SKM-1 treated with dmso at 0.1 percent for 144 hours (cell line): ENCODE measurements around the gene IRX4.
"Not testable (repeated sequence)": the region's sequence is repeated elsewhere in the genome, so short reads cannot be mapped to it uniquely, and the experiment has no call there.

Source experiments
- DNase-seq: peaks from one replicate; lab custom pipeline; 2025; ENCODE audit not compliant: unreplicated experiment; lab: John Stamatoyannopoulos, UW

Gene IRX4

DNA sequence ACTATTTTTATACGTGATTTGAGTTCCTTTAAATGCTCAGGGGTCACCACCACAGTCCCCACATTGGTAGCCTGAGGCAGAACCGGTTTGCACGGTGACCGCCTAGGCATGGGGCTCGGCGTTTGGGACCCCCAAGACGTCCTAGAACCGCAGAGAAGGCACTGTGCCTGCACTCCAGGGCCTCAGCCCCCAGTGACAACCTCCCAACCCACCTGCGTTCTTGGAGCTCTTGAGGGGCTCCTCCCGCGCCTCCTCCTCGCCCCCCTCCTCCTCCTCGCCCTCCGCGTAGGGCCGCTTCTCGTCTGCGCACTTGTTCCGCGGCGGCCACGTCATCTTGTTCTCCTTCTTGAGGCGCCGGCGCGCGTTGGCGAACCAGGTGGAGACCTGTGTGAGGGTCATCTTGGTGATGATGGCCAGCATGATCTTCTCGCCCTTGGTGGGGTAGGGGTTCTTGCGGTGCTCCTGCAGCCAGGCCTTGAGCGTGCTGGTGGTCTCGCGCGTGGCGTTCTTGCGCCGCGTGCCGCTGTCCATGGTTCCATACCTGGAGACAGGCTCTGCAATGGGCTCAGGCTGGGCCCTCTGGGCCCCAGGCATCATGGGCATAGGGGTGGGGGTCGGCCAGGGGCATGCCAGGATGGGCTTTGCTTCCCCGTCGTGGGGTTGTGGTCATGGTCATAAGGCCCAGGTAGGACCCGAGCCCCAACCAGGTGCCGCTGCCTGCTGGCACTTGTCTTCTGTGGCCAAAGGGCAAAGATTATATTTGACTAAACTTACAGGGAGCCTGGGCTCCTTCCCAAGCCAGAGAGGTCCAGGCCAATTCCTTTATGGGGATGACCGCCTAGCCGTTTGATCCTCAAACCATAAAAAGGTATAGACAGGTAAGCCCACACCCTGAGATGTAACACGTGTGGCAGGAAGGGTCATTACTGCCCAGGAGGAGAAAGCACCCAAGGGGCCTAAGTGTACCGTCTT, 3.1 kb downstream of the IRX4 start:
- no peak for DNase-seq

DNA sequence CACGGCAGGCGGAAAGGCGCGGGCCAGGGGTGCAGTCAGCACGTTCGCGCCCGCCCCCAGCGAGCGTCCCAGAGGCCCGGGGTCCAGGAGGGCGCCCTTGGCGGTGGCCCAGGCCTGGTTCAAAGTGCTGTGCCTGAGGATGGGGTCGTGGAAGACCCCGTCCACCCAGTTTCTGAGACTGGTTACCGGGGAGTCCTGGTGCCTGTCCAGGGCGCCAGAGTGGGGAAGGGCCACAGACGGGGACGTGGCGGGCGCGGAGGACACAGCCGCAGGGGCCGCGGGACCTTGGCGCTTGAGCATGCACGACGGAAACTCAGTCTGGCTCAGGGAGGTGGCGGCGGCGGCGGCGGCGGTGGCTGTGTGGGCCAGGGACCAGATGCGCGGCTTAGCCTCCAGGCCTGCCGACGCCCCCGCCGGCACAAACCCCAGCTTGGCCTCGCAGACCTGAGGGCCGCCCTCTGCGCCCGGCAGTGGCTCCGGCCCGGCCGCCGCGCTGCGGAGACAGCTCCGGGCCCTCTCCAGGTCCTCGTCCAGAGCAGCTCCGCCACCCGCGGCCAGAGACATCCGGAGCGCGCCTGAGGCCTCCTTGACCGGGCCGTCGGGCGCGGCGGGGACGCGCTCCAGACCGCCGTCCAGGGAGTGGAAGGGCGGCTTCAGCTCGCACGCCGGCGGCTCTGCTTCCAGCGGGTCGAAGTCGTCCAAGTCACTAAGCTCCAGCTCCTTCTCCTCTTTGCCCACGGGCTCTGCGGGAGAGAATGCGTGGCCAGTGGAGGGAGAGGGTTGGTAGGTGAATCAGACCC, 4.5 kb downstream of the IRX4 start:
- DNase-seq: no peak

GRCh38 chr5:1877103-1878049, 5.3 kb downstream of the IRX4 start:
- DNase-seq: no peak

DNA sequence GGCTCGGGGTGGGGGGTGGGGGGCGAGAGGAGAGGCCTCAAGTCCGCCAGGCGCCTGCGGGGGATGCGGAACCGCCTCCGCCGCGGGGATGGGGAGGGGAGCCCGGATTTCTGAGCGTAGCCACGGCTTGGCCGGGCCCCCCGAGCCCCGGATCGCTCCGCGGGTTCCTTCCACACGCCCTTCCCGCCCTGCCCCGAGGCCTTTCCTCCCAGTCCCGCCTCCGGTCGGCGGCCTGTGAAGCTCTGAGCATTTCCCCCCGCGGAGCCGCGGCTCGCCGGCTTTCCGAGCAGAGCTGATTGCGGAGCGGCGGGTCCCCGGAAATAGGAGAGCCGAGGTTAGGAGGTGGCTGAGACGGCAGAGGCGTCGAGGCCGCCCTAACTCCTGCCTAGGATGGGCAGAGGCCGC, 6.1 kb downstream of the IRX4 start:
- no peak for DNase-seq

DNA sequence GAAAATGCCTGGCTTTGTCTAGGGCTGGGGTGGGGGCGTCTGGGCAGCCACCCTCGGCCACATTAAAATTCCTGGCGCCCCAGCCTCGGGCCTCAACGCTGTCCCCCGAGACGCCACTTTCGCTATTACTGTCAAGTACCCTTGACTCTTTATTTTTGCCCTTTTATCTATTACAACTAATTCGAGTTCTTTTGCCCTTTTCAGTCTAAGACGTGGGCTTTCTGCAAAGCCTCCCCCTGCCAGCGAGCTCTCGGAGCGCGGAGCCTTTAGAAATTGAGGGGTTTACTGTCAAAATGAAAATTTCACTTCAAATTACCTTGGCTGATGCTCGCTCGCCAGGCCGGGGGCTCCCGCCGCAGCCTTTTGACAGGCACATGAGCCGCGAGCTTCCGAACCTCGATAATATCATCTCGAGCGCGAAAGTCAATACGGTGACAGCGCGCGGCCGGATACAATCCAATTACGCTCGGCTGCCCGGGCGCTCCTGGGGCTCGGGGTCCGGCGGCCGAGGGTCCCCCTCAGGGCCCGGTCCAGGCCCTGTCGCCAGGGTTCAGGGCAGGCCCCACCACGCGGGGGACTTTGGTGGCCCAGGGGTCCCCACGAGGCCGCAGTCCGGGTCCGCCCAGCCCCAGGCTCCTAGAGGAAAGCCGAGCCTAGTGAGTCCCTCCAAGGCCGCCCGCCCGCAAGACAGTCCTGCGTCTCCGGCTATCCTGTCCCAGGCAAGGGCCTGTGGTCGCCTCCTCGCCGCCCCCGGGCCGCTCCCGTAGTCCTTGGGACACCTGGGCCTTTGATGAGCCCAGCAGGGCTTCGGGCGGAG, 6.7 kb downstream of the IRX4 start:
- no peak for DNase-seq

GRCh38 chr5:1875281-1875842, 7.4 kb downstream of the IRX4 start:
- no peak for DNase-seq

DNA sequence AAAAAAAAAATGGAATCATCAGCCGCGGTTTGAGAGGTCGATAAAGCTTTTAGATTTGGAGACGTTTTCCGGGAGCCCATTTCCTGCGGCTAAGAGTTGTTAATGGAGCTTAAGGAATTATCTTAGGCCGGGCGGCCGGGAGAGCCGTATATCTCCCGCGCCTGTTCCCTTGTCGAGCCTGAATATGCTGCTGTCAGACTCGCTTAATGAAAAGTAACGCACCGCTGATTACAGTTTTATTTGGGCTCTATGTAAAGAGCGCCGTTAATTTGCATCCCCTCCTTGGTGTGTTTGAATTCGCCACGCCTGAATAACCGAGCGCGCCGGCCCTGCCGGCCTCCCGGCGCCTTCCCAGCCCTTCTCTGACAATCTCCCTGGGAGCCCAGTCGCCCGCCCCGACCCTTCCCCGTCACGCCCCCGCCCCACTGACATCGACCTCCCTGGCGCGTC, 7.9 kb downstream of the IRX4 start:
- DNase-seq: no peak

DNA sequence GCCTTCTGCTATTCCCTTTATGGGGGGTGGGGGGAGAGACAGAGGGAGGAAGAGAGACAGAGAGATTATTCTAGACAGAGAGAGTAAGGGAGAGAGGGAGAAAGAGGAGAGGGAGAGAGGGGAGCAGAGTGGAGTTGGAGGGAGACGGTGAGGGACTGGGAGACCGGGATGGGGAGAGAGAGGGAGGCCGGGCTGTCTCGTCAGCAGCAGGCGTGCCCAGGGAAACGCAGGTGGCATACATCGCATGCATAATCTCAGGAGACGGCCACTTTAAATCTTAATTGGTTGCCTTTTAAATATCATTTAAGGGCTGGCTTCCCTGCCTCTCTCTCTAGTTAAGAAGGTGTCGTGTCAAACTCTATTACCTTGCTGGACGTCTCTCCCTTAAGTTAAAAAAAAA, 8.4 kb downstream of the IRX4 start:
- DNase-seq: no peak

- no peak for DNase-seq
Measured at GRCh38 chr5:1873243-1873959, 9.3 kb downstream of the IRX4 start.

DNA sequence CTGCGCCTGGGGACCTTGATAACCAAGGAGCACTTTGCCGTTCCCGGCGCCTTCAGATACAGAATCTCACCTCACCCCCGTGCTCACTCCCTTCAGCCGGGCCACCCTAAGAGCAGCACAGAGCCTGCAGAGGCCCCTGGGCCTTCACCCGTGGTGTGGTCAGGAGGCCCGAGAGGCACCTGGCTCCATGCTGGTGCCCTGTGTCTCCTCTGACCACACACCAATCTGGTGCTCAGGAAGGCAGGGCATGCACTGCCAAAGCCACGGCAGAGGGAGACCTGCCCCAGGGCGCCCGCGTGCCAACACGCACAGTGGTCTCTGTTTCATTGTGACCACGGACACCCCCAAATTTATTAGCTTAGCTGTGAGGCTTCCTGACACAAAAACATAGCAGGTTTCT, 11.3 kb downstream of the IRX4 start:
- no peak for DNase-seq

DNA sequence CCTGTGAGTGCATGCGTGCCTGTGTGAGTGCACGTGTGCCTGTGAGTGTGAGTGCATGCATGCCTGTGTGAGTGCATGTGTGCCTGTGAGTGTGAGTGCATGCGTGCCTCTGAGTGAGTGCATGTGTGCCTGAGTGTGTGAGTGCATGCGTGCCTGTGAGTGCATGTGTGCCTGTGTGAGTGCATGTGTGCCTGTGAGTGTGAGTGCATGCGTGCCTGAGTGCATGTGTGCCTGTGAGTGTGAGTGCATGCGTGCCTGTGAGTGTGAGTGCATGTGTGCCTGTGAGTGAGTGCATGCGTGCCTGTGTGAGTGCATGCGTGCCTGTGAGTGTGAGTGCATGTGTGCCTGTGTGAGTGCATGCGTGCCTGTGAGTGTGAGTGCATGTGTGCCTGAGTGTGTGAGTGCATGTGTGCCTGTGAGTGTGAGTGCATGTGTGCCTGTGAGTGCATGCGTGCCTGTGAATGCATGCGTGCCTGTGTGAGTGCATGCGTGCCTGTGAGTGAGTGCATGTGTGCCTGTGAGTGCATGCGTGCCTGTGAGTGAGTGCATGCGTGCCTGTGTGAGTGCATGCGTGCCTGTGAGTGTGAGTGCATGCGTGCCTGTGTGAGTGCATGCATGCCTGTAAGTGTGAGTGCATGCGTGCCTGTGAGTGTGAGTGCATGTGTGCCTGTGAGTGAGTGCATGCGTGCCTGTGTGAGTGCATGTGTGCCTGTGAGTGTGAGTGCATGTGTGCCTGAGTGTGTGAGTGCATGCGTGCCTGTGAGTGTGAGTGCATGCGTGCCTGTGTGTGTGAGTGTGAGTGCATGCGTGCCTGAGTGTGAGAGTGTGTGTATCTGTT, 12.1 kb downstream of the IRX4 start:
- DNase-seq: not testable (repeated sequence)

- DNase-seq: no peak
Measured at GRCh38 chr5:1868886-1869475, 13.7 kb downstream of the IRX4 start.

GRCh38 chr5:1867815-1868143, 14.9 kb downstream of the IRX4 start:
- no peak for DNase-seq

DNA sequence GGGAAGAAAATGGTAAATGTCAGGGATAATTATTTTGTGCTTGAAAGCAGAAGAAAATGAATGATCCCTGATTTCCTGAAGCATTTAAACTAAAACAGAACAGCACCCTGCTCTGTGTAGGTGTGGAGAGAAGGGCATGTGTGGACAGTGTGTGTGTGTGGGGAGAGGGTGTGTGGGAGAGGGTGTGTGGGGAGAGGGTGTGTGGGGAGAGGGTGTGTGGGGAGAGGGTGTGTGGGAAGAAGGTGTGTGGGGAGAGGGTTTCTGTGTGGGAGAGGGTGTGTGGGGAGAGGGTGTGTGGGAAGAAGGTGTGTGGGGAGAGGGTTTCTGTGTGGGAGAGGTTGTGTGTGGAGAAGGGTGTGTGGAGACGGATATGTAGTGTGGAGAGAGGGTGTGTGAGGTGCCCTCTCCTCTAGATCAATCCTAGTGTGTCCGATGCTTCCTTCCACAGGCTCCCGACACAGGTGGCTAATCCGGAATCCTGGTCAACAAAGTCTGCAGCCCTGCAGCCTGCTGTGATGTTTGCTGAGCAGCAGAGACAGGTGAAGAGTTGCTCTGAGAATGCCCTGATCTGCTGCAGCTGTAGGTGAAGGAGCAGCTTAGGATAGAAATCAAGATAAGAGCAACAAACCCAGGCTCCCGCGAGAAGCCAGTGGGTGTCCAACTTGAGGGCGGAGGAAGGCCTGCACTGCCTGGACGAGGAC, 15.5 kb downstream of the IRX4 start:
- no peak for DNase-seq

- DNase-seq: no peak
Measured at GRCh38 chr5:1865948-1866347, 16.8 kb downstream of the IRX4 start.

- no peak for DNase-seq
Measured at GRCh38 chr5:1865486-1865885, 17.2 kb downstream of the IRX4 start.

GRCh38 chr5:1864896-1865440, 17.8 kb downstream of the IRX4 start:
- DNase-seq: no peak
